WTC11 (cell line): ENCODE results near the gene CITED4. TPM values are rescaled to one million over a fixed set of nuclear protein-coding genes. Genes with fewer than 3 reads are reported as not detected.

Source experiments
- ATAC-seq: fragments of 200-7000 bp; cut with Tn5 transposase; 2 replicates; pipeline ENCODE4 v1.10.0; 2021; ENCODE audit warnings: mild to moderate bottlenecking, moderate library complexity
- CTCF ChIA-PET: fragments of 300-600 bp; sonication (Branson Sonifier 250); formaldehyde crosslinking; loops from one replicate; lab custom pipeline; 2021; ENCODE audit warnings: antibody characterized with exemption; lab: Charles Lee
- POLR2A ChIA-PET: fragments of 350-600 bp; sonication (Branson Sonifier 250); formaldehyde crosslinking; loops from one replicate; lab custom pipeline; 2021; ENCODE audit warnings: antibody characterized with exemption; lab: Charles Lee
- DNase-seq: peaks from one replicate; pipeline ENCODE4 v3.0.0; 2021; ENCODE audit warnings: low spot score
- H3K27ac Mint-ChIP-seq: 2 replicates; pipeline ENCODE4 v1.8.0; 2021; ENCODE audit warnings: mixed read lengths
- H3K27me3 Mint-ChIP-seq: 2 replicates; pipeline ENCODE4 v1.8.0; 2021; ENCODE audit warnings: low read depth, mild to moderate bottlenecking, moderate library complexity, mixed read lengths
- H3K36me3 Mint-ChIP-seq: 2 replicates; pipeline ENCODE4 v1.8.0; 2021; ENCODE audit warnings: mixed read lengths
- H3K4me1 Mint-ChIP-seq: 2 replicates; pipeline ENCODE4 v1.8.0; 2022; ENCODE audit warnings: mixed read lengths
- H3K4me3 Mint-ChIP-seq: 2 replicates; pipeline ENCODE4 v1.8.0; 2021; ENCODE audit warnings: mild to moderate bottlenecking, moderate library complexity, mixed read lengths
- H3K9me3 Mint-ChIP-seq: 2 replicates; pipeline ENCODE4 v1.8.0; 2021; ENCODE audit warnings: mixed read lengths
- ATF1 ChIP-seq: sonication (generic); formaldehyde crosslinking; IDR thresholded peaks from 2 replicates; pipeline ENCODE4 v1.8.1; 2023; ENCODE audit warnings: mild to moderate bottlenecking, moderate library complexity, missing genetic modification reagents
- ATF2 ChIP-seq: sonication (generic); formaldehyde crosslinking; IDR thresholded peaks from 2 replicates; pipeline ENCODE4 v1.8.1; 2022; ENCODE audit warnings: low read depth, missing genetic modification reagents, borderline replicate concordance
- CDX4 ChIP-seq: fragments of 250-450 bp; sonication (Bioruptor Pico); IDR thresholded peaks from 2 replicates; pipeline ENCODE4 v1.9.0; 2021; ENCODE audit warnings: moderate library complexity, mild to moderate bottlenecking, inconsistent platforms, borderline replicate concordance
- CTCF ChIP-seq: fragments of 200-600 bp; IDR thresholded peaks from 2 replicates; pipeline ENCODE4 v1.8.0; 2022; ENCODE audit warnings: antibody characterized with exemption
- GTF2I ChIP-seq: fragments of 250-450 bp; sonication (Bioruptor Pico); conservative IDR thresholded peaks from 2 replicates; pipeline ENCODE4 v1.4.0; 2021; ENCODE audit warnings: mild to moderate bottlenecking
- JAZF1 ChIP-seq: fragments of 250-450 bp; sonication (Bioruptor Pico); IDR thresholded peaks from 2 replicates; pipeline ENCODE4 v1.9.0; 2021; ENCODE audit warnings: moderate library complexity, mild to moderate bottlenecking, inconsistent platforms
- JUN ChIP-seq: sonication (generic); formaldehyde crosslinking; IDR thresholded peaks from 2 replicates; pipeline ENCODE4 v1.8.0; 2023; ENCODE audit warnings: mild to moderate bottlenecking, missing genetic modification reagents
- KAT7 ChIP-seq: sonication (generic); formaldehyde crosslinking; IDR thresholded peaks from 2 replicates; pipeline ENCODE4 v1.8.1; 2023; ENCODE audit warnings: missing genetic modification reagents, mild to moderate bottlenecking, borderline replicate concordance
- MAX ChIP-seq: sonication (generic); formaldehyde crosslinking; IDR thresholded peaks from 2 replicates; pipeline ENCODE4 v1.8.0; 2022; ENCODE audit warnings: mild to moderate bottlenecking, missing genetic modification reagents
- NFYB ChIP-seq: sonication (generic); formaldehyde crosslinking; conservative IDR thresholded peaks from 2 replicates; pipeline ENCODE4 v1.8.0; 2022; ENCODE audit warnings: low read depth, missing genetic modification reagents
- NR1H2 ChIP-seq: sonication (generic); formaldehyde crosslinking; IDR thresholded peaks from 2 replicates; pipeline ENCODE4 v1.9.0; 2021; ENCODE audit warnings: mild to moderate bottlenecking, moderate library complexity, missing genetic modification reagents
- RORB ChIP-seq: fragments of 250-450 bp; sonication (Bioruptor Pico); IDR thresholded peaks from 2 replicates; pipeline ENCODE4 v1.9.0; 2021; ENCODE audit warnings: mild to moderate bottlenecking
- SMAD4 ChIP-seq: sonication (generic); formaldehyde crosslinking; IDR thresholded peaks from 2 replicates; pipeline ENCODE4 v1.8.0; 2022; ENCODE audit warnings: mild to moderate bottlenecking, missing genetic modification reagents
- TCF7 ChIP-seq: sonication (generic); formaldehyde crosslinking; IDR thresholded peaks from 2 replicates; pipeline ENCODE4 v1.8.0; 2022; ENCODE audit warnings: mild to moderate bottlenecking, low read depth, missing genetic modification reagents, moderate library complexity
- total RNA-seq: library from RNA; stranded (reverse); gene quantifications from 3 replicates; pipeline ENCODE4 v1.2.3, GENCODE V29; 2021
- TF ChIP-seq, protein P1 (sequence below): sonication (generic); formaldehyde crosslinking; IDR thresholded peaks from 2 replicates; pipeline ENCODE4 v1.8.0; 2022; ENCODE audit warnings: mild to moderate bottlenecking, missing genetic modification reagents
- TF ChIP-seq, protein P2 (sequence below): sonication (generic); formaldehyde crosslinking; conservative IDR thresholded peaks from 2 replicates; pipeline ENCODE4 v1.8.1; 2022; ENCODE audit warnings: mild to moderate bottlenecking, missing genetic modification reagents
- TF ChIP-seq, protein P3 (sequence below): sonication (generic); formaldehyde crosslinking; IDR thresholded peaks from 2 replicates; pipeline ENCODE4 v1.8.1; 2023; ENCODE audit warnings: mild to moderate bottlenecking, missing genetic modification reagents
- TF ChIP-seq, protein P4 (sequence below): sonication (generic); formaldehyde crosslinking; IDR thresholded peaks from 2 replicates; pipeline ENCODE4 v1.8.1; 2022; ENCODE audit warnings: missing genetic modification reagents, borderline replicate concordance

CITED4 gene
- total RNA-seq, 1 experiment from 2014 or later = 24.6 TPM

DNA sequence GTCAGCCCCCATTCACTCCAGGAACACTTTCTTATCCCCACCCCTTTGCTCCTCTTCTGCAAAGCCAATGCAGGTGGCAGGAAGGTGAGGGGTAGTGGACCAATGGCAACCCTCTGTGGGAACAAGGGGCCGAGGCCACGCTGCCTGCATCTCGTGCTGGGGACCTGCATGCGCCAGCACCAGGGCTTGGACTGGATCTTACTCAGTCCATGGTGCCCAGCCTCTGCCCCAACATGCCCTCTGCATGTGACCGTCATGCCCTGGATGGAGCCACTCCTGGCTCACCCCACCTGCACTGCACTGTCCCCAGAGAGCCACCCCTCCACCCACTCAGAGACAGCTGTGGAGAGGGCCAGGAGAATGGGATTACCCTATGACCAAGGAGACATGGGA is 22.2 kb downstream of the CITED4 start:
- H3K27me3 Mint-ChIP-seq = no peaks in the 10 kb centered on the region
- CTCF ChIA-PET = interaction anchor here (3.0 kb wide), 1 partner anchor 9 kb away, joined by 16 read pairs; no protein-coding TSS in a partner anchor
- POLR2A ChIA-PET = no interaction called here
- H3K27ac Mint-ChIP-seq = no peak overlapping the region
- no peak for TF ChIP-seq TCF7
- TF ChIP-seq, protein P1, sequence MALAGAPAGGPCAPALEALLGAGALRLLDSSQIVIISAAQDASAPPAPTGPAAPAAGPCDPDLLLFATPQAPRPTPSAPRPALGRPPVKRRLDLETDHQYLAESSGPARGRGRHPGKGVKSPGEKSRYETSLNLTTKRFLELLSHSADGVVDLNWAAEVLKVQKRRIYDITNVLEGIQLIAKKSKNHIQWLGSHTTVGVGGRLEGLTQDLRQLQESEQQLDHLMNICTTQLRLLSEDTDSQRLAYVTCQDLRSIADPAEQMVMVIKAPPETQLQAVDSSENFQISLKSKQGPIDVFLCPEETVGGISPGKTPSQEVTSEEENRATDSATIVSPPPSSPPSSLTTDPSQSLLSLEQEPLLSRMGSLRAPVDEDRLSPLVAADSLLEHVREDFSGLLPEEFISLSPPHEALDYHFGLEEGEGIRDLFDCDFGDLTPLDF (CRISPR knock-in tag) = no peak
- no peak for TF ChIP-seq JAZF1 (CRISPR knock-in tag)
- no peak for TF ChIP-seq CDX4 (CRISPR knock-in tag)
- TF ChIP-seq JUN (CRISPR knock-in tag) = no peak
- peaks cover 4% of the 10 kb centered on the region; the same call in 1 of the 2 replicates for H3K4me1 Mint-ChIP-seq
- peaks cover 3% of the 10 kb centered on the region; the same call in 1 of the 2 replicates for H3K36me3 Mint-ChIP-seq
- H3K4me3 Mint-ChIP-seq = no peak overlapping the region
- no peak for DNase-seq
- ATAC-seq = no peak
- H3K9me3 Mint-ChIP-seq = peaks cover 11% of the 10 kb centered on the region

DNA sequence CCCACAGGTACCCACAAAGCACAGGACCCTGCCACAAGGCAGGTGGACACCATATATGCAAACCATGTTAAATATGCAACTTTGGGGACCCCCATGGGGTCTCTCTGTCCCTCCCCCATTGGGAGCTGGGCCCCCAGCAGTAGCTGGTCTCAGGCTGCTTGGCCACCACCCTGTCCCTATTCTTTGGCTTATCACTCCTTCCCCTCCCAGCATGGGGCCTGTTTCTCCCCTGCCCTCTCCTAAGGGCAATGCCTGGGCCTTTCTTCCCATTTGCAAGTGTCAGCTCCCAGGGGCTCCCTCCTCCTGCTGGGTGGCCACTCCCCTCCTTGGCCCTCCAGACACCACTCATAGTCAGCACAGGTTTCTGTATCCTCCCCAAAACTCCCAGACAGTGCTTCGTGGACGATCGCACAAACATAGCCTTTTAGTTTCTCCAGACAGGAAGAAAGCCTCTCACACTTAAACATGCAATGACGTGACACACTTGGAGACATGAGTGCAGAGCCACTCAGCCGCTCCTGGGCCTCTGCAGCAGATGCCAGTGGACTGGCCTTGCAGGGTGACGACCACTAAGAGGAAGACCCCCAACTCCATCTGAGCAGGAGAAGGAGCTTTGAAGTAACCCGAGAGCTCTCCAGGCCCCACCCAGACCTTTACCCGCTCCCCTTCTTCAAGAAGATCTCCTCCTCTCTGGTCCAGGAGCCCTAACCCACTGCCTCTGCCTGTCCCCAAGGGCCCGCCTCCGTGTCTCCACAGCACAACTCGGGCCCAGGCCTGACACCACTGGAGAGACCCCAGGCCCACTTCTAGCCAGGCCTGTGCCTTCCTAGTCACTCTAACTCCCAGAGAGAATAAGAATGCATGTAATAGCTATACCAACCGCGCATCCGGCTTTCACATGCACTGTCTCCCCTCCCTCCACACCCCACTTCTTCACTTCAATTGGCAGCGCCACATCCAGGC is 22.9 kb downstream of the CITED4 start:
- H3K27me3 Mint-ChIP-seq = no peaks in the 10 kb centered on the region
- CTCF ChIA-PET = interaction anchor here (1.1 to 3.0 kb wide), 2 partner anchors 10 to 13 kb away, joined by 4 to 16 read pairs; no protein-coding TSS in a partner anchor
- H3K36me3 Mint-ChIP-seq = peaks cover 3% of the 10 kb centered on the region; the same call in 1 of the 2 replicates
- peaks cover 6% of the 10 kb centered on the region for H3K4me1 Mint-ChIP-seq
- H3K27ac Mint-ChIP-seq = no peak overlapping the region; the same call in 1 of the 2 replicates
- peaks cover 11% of the 10 kb centered on the region for H3K9me3 Mint-ChIP-seq
- DNase-seq (no peak), ATAC-seq (no peak)
- TF ChIP-seq NFYB (CRISPR knock-in tag) (no peak), ATF1 (CRISPR knock-in tag) (no peak), ATF2 (CRISPR knock-in tag) (no peak), CTCF (no peak), SMAD4 (no peak), NR1H2 (CRISPR knock-in tag) (no peak)
- H3K4me3 Mint-ChIP-seq = no peak overlapping the region
- POLR2A ChIA-PET = no interaction called here

DNA sequence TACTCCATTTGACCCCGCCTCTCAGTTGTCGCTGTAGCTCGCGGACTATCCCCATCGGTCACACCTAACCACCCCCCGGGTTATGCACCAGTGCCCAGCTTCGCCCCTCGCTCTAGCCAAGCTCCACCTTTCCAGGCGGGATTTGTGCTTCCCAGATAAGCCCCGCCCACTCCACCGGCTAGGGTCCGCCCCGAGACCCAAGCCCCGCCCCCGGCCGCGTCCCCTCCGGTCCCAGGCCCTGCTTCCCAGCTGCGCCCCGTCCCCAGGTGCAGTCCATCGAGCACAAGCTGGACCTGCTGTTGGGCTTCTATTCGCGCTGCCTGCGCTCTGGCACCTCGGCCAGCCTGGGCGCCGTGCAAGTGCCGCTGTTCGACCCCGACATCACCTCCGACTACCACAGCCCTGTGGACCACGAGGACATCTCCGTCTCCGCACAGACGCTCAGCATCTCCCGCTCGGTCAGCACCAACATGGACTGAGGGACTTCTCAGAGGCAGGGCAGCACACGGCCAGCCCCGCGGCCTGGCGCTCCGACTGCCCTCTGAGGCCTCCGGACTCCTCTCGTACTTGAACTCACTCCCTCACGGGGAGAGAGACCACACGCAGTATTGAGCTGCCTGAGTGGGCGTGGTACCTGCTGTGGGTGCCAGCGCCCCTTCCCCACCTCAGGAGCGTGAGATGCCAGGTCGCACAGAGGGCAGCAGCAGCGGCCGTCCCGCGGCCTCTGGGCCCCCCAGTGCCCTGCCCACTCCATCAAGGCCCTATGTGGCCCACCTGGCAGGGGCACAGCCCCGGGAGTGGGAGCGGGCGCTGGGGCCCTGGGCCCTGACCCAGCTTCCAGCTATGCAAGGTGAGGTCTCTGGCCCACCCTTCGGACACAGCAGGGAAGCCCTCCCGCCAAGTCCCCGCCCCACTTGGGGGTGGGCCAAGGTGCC is 23.9 kb downstream of the CITED4 start:
- ATAC-seq (peak; percentile 84), DNase-seq (peak; percentile 73)
- Mint-ChIP-seq H3K36me3 (peaks cover 3% of the 10 kb centered on the region; the same call in 1 of the 2 replicates), H3K4me1 (peaks cover 6% of the 10 kb centered on the region), H3K27ac (no peak overlapping the region), H3K27me3 (no peaks in the 10 kb centered on the region), H3K9me3 (peaks cover 11% of the 10 kb centered on the region), H3K4me3 (no peak overlapping the region)
- POLR2A ChIA-PET = interaction anchor here (0.9 kb wide), 1 partner anchor 41 kb away, joined by 3 read pairs; no protein-coding TSS in a partner anchor
- CTCF ChIA-PET = interaction anchor here (0.9 to 3.0 kb wide), 3 partner anchors 11 to 64 kb away, joined by 3 to 16 read pairs (median 4); no protein-coding TSS in a partner anchor
- no peak for TF ChIP-seq TCF7
- TF ChIP-seq RORB = no peak
- TF ChIP-seq, protein P2, sequence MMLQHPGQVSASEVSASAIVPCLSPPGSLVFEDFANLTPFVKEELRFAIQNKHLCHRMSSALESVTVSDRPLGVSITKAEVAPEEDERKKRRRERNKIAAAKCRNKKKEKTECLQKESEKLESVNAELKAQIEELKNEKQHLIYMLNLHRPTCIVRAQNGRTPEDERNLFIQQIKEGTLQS (CRISPR knock-in tag) = no peak
- no peak for TF ChIP-seq JUN (CRISPR knock-in tag)
- TF ChIP-seq GTF2I (CRISPR knock-in tag) = no peak
- TF ChIP-seq, protein P3, sequence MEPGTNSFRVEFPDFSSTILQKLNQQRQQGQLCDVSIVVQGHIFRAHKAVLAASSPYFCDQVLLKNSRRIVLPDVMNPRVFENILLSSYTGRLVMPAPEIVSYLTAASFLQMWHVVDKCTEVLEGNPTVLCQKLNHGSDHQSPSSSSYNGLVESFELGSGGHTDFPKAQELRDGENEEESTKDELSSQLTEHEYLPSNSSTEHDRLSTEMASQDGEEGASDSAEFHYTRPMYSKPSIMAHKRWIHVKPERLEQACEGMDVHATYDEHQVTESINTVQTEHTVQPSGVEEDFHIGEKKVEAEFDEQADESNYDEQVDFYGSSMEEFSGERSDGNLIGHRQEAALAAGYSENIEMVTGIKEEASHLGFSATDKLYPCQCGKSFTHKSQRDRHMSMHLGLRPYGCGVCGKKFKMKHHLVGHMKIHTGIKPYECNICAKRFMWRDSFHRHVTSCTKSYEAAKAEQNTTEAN (CRISPR knock-in tag) = no peak
- no peak for TF ChIP-seq KAT7
- TF ChIP-seq, protein P4, sequence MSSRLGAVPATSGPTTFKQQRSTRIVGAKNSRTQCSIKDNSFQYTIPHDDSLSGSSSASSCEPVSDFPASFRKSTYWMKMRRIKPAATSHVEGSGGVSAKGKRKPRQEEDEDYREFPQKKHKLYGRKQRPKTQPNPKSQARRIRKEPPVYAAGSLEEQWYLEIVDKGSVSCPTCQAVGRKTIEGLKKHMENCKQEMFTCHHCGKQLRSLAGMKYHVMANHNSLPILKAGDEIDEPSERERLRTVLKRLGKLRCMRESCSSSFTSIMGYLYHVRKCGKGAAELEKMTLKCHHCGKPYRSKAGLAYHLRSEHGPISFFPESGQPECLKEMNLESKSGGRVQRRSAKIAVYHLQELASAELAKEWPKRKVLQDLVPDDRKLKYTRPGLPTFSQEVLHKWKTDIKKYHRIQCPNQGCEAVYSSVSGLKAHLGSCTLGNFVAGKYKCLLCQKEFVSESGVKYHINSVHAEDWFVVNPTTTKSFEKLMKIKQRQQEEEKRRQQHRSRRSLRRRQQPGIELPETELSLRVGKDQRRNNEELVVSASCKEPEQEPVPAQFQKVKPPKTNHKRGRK = no peak
- no peak for TF ChIP-seq MAX
